MCF 10A (cell line): ENCODE results near the gene MLLT1. TPM values are rescaled to one million over a fixed set of nuclear protein-coding genes. Genes with fewer than 3 reads are reported as not detected.

Experiments used
- BruUV-seq: library from RNA; stranded (reverse); fragments of 400-500 nt; replicated peaks from 2 replicates; lab custom pipeline; 2021; lab: Mats Ljungman, UMichigan
- CTCF ChIA-PET: fragments of 300-600 bp; sonication (Branson Sonifier 250); formaldehyde crosslinking; extraction: SDS; loops from one replicate; lab custom pipeline; 2021; ENCODE audit warnings: antibody characterized with exemption, inconsistent platforms; lab: Yijun Ruan, JAX
- POLR2A ChIA-PET: fragments of 300-600, 350-650 bp; sonication (Branson Sonifier 250); formaldehyde crosslinking; extraction: SDS; loops from one replicate; lab custom pipeline; 2020; ENCODE audit warnings: antibody characterized with exemption, inconsistent platforms; lab: Yijun Ruan, JAX
- DNase-seq: peaks from one replicate; pipeline ENCODE4 v3.0.0-alpha.2; 2018; ENCODE audit not compliant: unreplicated experiment
- H3K27ac Mint-ChIP-seq: one replicate; pipeline ENCODE4 v1.8.0; 2022; ENCODE audit warnings: mild to moderate bottlenecking, low read depth, mixed read lengths; ENCODE audit not compliant: unreplicated experiment
- H3K27me3 Mint-ChIP-seq: one replicate; pipeline ENCODE4 v1.8.0; 2022; ENCODE audit warnings: mixed read lengths; ENCODE audit not compliant: insufficient read depth, unreplicated experiment
- H3K36me3 Mint-ChIP-seq: one replicate; pipeline ENCODE4 v1.8.0; 2022; ENCODE audit warnings: mild to moderate bottlenecking, moderate library complexity, mixed read lengths; ENCODE audit not compliant: insufficient read depth, unreplicated experiment
- H3K4me1 Mint-ChIP-seq: one replicate; pipeline ENCODE4 v1.8.0; 2022; ENCODE audit warnings: mixed read lengths; ENCODE audit not compliant: insufficient read depth, unreplicated experiment
- H3K4me3 Mint-ChIP-seq: one replicate; pipeline ENCODE4 v1.8.0; 2022; ENCODE audit warnings: mild to moderate bottlenecking, moderate library complexity, mixed read lengths; ENCODE audit not compliant: unreplicated experiment
- H3K9me3 Mint-ChIP-seq: one replicate; pipeline ENCODE4 v1.8.0; 2022; ENCODE audit warnings: mixed read lengths; ENCODE audit not compliant: unreplicated experiment
- intact Hi-C: fragments of 100-400 bp; cut with micrococcal nuclease; formaldehyde crosslinking; loops from 2 replicates; pipeline ENCODE4 v1.14.1; 2022
- total RNA-seq: library from RNA; stranded (reverse); gene quantifications from 2 replicates; pipeline ENCODE4 v1.2.3, GENCODE V29; 2022
- TF ChIP-seq, protein P1 (sequence below): fragments of 200-600 bp; IDR thresholded peaks from one replicate; pipeline ENCODE4 v1.8.0; 2022; ENCODE audit warnings: antibody characterized with exemption, mild to moderate bottlenecking; ENCODE audit not compliant: unreplicated experiment

The MLLT1 gene
- total RNA-seq, 1 experiment from 2014 or later = 59.0 TPM

DNA sequence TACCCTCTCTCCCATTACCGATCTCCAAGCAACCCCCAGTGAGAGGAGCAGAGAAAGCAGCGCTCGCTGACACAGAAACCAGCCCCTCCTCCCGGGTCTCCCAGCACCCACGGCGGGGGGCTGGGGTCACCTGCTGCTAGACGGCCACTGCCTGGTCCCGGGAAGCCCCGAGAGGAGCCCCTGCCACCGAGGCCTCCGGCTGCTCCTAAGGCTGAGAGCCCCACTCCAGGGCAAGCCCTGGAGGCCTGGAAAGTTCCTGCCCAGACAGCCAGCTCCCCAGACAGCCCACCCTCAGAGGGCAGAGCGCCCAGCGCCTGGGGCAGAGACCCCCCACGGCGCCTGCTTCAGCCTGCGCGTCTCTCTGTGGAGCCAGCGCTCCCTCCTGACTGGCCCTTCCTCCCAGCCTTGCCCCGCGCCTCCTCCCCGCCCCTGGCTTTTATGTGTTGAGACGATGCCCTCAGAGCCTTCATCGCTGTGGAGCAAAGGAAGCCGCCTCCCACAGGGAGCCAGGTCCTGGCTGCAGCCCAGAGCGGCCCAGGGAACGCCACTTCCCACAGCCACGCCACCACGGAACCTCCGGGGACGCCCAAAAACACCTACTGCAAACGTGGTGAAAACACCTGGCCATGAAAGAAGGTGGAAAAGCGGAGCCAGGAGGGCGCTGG, 51.1 kb downstream of the MLLT1 start:
- ChIA-PET POLR2A (no interaction called here), CTCF (interaction anchor here (1.4 kb wide), 1 partner anchor 10 kb away, joined by 6 read pairs; no protein-coding TSS in a partner anchor)
- H3K27ac Mint-ChIP-seq = no peak overlapping the region
- no peak overlapping the region for H3K4me3 Mint-ChIP-seq
- DNase-seq = no peak
- intact Hi-C loops = no loop called here
- TF ChIP-seq, protein P1, sequence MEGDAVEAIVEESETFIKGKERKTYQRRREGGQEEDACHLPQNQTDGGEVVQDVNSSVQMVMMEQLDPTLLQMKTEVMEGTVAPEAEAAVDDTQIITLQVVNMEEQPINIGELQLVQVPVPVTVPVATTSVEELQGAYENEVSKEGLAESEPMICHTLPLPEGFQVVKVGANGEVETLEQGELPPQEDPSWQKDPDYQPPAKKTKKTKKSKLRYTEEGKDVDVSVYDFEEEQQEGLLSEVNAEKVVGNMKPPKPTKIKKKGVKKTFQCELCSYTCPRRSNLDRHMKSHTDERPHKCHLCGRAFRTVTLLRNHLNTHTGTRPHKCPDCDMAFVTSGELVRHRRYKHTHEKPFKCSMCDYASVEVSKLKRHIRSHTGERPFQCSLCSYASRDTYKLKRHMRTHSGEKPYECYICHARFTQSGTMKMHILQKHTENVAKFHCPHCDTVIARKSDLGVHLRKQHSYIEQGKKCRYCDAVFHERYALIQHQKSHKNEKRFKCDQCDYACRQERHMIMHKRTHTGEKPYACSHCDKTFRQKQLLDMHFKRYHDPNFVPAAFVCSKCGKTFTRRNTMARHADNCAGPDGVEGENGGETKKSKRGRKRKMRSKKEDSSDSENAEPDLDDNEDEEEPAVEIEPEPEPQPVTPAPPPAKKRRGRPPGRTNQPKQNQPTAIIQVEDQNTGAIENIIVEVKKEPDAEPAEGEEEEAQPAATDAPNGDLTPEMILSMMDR = no peak
- BruUV-seq = no TSS peak
- H3K4me1 Mint-ChIP-seq = peaks cover 25% of the 10 kb centered on the region
- no peaks in the 10 kb centered on the region for H3K9me3 Mint-ChIP-seq
- no peaks in the 10 kb centered on the region for H3K27me3 Mint-ChIP-seq
- peaks cover 15% of the 10 kb centered on the region for H3K36me3 Mint-ChIP-seq

DNA sequence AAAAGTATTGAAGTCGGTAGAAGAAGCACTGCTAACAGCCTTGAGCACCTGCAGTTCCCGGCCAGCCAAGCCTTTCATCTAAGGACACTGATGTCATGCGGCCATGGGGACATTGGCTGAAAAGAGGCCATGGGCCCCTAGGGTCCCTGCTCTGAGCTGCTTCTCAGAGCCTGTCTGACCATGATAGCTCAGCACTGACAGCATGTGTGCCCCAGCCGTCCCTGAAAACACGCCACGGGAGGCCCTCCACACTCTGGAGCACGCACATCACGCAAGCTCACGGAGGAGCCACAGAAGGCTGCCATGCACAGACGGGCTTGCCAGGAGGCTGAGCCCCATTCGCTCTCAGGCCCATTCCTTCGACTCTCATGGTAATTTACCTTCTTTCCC, 51.8 kb downstream of the MLLT1 start:
- Mint-ChIP-seq H3K4me3 (no peak overlapping the region), H3K4me1 (peaks cover 19% of the 10 kb centered on the region), H3K27me3 (no peaks in the 10 kb centered on the region), H3K36me3 (peaks cover 15% of the 10 kb centered on the region), H3K9me3 (no peaks in the 10 kb centered on the region), H3K27ac (no peak overlapping the region)
- TF ChIP-seq, protein P1 = no peak
- intact Hi-C loops = no loop called here
- ChIA-PET POLR2A (interaction anchor here (0.6 kb wide), 1 partner anchor 245 kb away, joined by 3 read pairs; no protein-coding TSS in a partner anchor), CTCF (interaction anchor here (1.4 kb wide), 1 partner anchor 9 kb away, joined by 6 read pairs; no protein-coding TSS in a partner anchor)
- DNase-seq = no peak
- no TSS peak for BruUV-seq

DNA sequence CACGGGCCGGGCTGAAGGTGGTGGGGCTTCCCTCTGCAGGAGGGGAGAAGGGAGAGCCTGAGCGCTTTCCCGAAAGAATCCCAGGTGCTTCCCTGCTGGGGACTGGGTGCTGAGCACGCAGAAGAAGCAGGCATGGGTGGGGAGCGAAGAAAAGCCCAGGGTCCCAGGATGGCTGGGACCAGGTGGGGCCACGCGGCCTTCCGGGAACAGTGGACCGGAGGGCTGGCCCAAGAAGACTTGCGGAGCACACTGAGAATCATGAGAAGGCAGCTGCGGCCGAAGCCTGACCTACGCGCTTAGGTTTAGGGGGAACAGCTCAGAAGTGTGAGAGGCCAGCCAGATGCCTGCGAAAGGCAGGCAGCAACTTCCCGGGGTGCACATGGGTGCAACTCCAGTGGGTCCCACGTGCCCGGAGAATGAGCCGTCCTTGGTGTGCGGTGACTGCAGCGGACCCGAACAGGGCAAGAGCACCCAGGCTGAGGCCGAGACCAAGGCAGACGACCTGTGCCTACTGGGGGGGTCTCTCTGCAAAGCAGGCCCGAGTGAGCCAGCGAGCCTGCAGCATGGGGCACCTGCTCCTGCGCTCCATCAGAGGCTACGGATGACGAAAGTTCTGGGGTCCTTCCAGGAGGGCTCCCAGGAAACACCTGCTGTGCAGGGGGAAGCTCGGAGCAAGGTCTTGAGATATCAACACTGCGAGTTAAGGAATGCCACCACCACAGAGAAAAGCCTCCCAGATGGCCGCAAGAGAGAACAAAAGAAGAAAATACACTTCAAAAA, 52.4 kb downstream of the MLLT1 start:
- TF ChIP-seq, protein P1 = no peak
- no peak overlapping the region for H3K4me3 Mint-ChIP-seq
- POLR2A ChIA-PET = interaction anchor here (0.6 kb wide), 1 partner anchor 246 kb away, joined by 3 read pairs; no protein-coding TSS in a partner anchor
- CTCF ChIA-PET = no interaction called here
- intact Hi-C loops = no loop called here
- H3K36me3 Mint-ChIP-seq = peaks cover 15% of the 10 kb centered on the region
- no peaks in the 10 kb centered on the region for H3K27me3 Mint-ChIP-seq
- no peak overlapping the region for H3K27ac Mint-ChIP-seq
- H3K4me1 Mint-ChIP-seq = peaks cover 13% of the 10 kb centered on the region
- H3K9me3 Mint-ChIP-seq = no peaks in the 10 kb centered on the region
- BruUV-seq = no TSS peak
- no peak for DNase-seq
